DMS114 treated with DMSO at 0.1 percent for 48 hours (cell line): ENCODE results near the gene HTR2B.
"Not testable (repeated sequence)": the region's sequence is repeated elsewhere in the genome, so short reads cannot be mapped to it uniquely, and the experiment has no call there.

Experiments
- DNase-seq: peaks from one replicate; lab custom pipeline; 2025; ENCODE audit not compliant: unreplicated experiment; lab: John Stamatoyannopoulos, UW

Gene HTR2B

GRCh38 chr2:231099918-231100317, 24.9 kb downstream of the HTR2B start:
- no peak for DNase-seq

GRCh38 chr2:231094736-231095346, 30.0 kb downstream of the HTR2B start:
- DNase-seq: no peak

GRCh38 chr2:231093933-231094332, 30.9 kb downstream of the HTR2B start:
- no peak for DNase-seq

- DNase-seq: no peak
These were observed 36.1 kb downstream of the HTR2B start for GRCh38 chr2:231088754-231089153.

- no peak for DNase-seq
These were observed 40.3 kb downstream of the HTR2B start for GRCh38 chr2:231084565-231084964.

- no peak for DNase-seq
These were observed 55.3 kb downstream of the HTR2B start for GRCh38 chr2:231069379-231070054.

GRCh38 chr2:231068525-231069222, 56.2 kb downstream of the HTR2B start:
- DNase-seq: no peak

- not testable (repeated sequence) for DNase-seq
These were observed 57.3 kb downstream of the HTR2B start for GRCh38 chr2:231067531-231067930.

- DNase-seq: no peak
These were observed 58.9 kb downstream of the HTR2B start for GRCh38 chr2:231065966-231066365.

- no peak for DNase-seq
These were observed 61.5 kb downstream of the HTR2B start for GRCh38 chr2:231063347-231063746.

- no peak for DNase-seq
These were observed 62.1 kb downstream of the HTR2B start for GRCh38 chr2:231062776-231063175.

GRCh38 chr2:231059756-231060155, 65.1 kb downstream of the HTR2B start:
- no peak for DNase-seq

GRCh38 chr2:231058761-231059550, 65.9 kb downstream of the HTR2B start:
- DNase-seq: no peak
